Suprapubic skin (tissue), 4 donors: ENCODE data around the gene IFT27. TPM values are rescaled to one million over a fixed set of nuclear protein-coding genes. Genes with fewer than 3 reads are reported as not detected.

Experiments
- DNase-seq, 2 donors: peaks; one replicate each; pipeline ENCODE4 v3.0.0-alpha.2; 2019; ENCODE audit warnings: low spot score in 2 of 2
- H3K27ac ChIP-seq: fragments of 200-600 bp; sonication (generic); one replicate; pipeline ENCODE4 v1.5.1; 2019
- H3K27me3 ChIP-seq: fragments of 200-600 bp; sonication (generic); one replicate; pipeline ENCODE4 v1.5.1; 2019
- H3K36me3 ChIP-seq: fragments of 200-600 bp; sonication (generic); one replicate; pipeline ENCODE4 v1.5.1; 2019
- H3K4me1 ChIP-seq: fragments of 200-600 bp; sonication (generic); one replicate; pipeline ENCODE4 v1.5.1; 2019
- H3K4me3 ChIP-seq: fragments of 200-600 bp; sonication (generic); one replicate; pipeline ENCODE4 v1.5.1; 2019; ENCODE audit warnings: mild to moderate bottlenecking
- H3K9me3 ChIP-seq: fragments of 200-600 bp; sonication (generic); one replicate; pipeline ENCODE4 v1.5.1; 2019
- EP300 ChIP-seq: sonication (generic); formaldehyde crosslinking; IDR thresholded peaks from one replicate; pipeline ENCODE4 v1.6.1; 2017; ENCODE audit warnings: antibody characterized with exemption
- POLR2A ChIP-seq, 2 donors: fragments of 450-650 bp; IDR thresholded peaks; one replicate each; pipeline ENCODE4 v1.6.1; 2017; ENCODE audit warnings: antibody characterized with exemption in 2 of 2, mild to moderate bottlenecking in 2 of 2, moderate library complexity in 2 of 2
- POLR2AphosphoS5 ChIP-seq, 3 donors: sonication (generic); formaldehyde crosslinking; IDR thresholded peaks; one replicate each; pipeline ENCODE4 v1.6.1; 2017; ENCODE audit warnings: antibody characterized with exemption in 3 of 3
- WGBS: methylation state at CpG from one replicate; pipeline ENCODE4 v1.1.5; 2018; 5-methylcytosine and 5-hydroxymethylcytosine counted together
- total RNA-seq, 4 donors: library from RNA; depleted of rRNA; stranded (reverse); fragments of >200 nt; gene quantifications; one replicate each; pipeline ENCODE4 v1.1.0, GENCODE V29; 2016
- TF ChIP-seq, protein P1 (sequence below), 2 donors: fragments of 200-600 bp in 1 of 2; fragments of 450-650 bp in 1 of 2; sonication (generic) in 1 of 2; IDR thresholded peaks; one replicate each; pipeline ENCODE4 v1.5.1; 2016 to 2019; ENCODE audit warnings: antibody characterized with exemption in 2 of 2, mild to moderate bottlenecking in 1 of 2, moderate library complexity in 1 of 2

IFT27 gene
- total RNA-seq, 4 donors from 2014 or later: 8.2 to 29.0 (median 17.7) TPM

GRCh38 chr22:36769541-36770512 is 6.1 kb downstream of the IFT27 start:
- Histone ChIP-seq H3K4me1 (peaks cover 2% of the 10 kb centered on the region), H3K4me3 (no peak overlapping the region), H3K27ac (no peak overlapping the region), H3K27me3 (no peaks in the 10 kb centered on the region), H3K9me3 (no peaks in the 10 kb centered on the region), H3K36me3 (peaks cover 17% of the 10 kb centered on the region)
- 81% methylated on average over 23 of the region's 23 CpGs for WGBS
- TF ChIP-seq EP300: no peak
- TF ChIP-seq POLR2A (IDR thresholded peaks at IDR 0.05): no peak
- no peak for TF ChIP-seq POLR2AphosphoS5 (IDR thresholded peaks at IDR 0.05)
- TF ChIP-seq, protein P1, sequence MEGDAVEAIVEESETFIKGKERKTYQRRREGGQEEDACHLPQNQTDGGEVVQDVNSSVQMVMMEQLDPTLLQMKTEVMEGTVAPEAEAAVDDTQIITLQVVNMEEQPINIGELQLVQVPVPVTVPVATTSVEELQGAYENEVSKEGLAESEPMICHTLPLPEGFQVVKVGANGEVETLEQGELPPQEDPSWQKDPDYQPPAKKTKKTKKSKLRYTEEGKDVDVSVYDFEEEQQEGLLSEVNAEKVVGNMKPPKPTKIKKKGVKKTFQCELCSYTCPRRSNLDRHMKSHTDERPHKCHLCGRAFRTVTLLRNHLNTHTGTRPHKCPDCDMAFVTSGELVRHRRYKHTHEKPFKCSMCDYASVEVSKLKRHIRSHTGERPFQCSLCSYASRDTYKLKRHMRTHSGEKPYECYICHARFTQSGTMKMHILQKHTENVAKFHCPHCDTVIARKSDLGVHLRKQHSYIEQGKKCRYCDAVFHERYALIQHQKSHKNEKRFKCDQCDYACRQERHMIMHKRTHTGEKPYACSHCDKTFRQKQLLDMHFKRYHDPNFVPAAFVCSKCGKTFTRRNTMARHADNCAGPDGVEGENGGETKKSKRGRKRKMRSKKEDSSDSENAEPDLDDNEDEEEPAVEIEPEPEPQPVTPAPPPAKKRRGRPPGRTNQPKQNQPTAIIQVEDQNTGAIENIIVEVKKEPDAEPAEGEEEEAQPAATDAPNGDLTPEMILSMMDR (IDR thresholded peaks at IDR 0.05): no peak
- DNase-seq: peak; percentile 43 to 45

DNA sequence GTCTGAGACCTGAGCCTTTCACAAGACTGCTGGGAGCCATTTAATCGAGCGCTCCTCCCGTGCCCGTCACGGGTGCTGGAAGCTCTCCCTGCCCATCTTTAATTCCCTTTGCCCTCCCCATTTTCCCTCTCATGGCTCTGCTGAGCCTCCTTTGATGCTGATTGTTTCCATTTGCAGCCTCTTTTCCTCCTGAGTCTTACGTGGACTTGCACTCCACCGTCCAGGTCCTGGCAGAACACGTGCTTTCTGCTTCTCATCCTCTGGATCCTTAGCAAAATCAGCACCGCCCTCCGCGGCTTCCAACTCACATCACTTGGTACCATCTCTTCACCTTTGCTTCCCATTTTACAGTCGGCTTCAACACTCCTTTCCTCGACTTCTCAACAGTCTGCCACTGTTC is 7.3 kb downstream of the IFT27 start:
- DNase-seq: peak in 1 of 2 donors; percentile 36
- Histone ChIP-seq H3K9me3 (no peaks in the 10 kb centered on the region), H3K36me3 (peaks cover 17% of the 10 kb centered on the region), H3K27ac (no peak overlapping the region), H3K4me3 (no peak overlapping the region), H3K27me3 (no peaks in the 10 kb centered on the region), H3K4me1 (peaks cover 5% of the 10 kb centered on the region)
- 92% methylated on average over 13 of the region's 13 CpGs for WGBS
- TF ChIP-seq, protein P1 (IDR thresholded peaks at IDR 0.05): no peak
- TF ChIP-seq EP300: no peak
- TF ChIP-seq POLR2AphosphoS5 (IDR thresholded peaks at IDR 0.05): no peak
- no peak for TF ChIP-seq POLR2A (IDR thresholded peaks at IDR 0.05)

DNA sequence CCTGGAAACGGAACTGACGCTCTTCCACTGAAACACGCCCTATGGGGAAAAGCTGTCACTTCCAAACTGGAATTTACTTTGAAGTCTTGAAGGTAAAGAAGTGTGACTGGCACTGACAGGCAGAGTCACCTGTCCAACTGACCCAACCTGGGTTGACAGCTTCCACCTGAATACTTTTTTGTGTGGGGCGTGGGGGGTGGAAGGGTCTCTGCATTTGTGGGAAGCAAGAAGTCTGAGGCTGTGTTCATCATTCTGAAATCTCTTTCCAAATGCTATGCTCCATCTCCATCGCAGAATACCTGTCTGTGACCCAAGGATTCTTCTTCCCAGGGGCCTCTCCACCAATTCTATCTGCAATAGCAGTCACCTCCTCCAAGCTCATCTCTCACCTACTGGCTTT is 7.8 kb downstream of the IFT27 start:
- H3K27me3 ChIP-seq: no peaks in the 10 kb centered on the region
- peaks cover 17% of the 10 kb centered on the region for H3K36me3 ChIP-seq
- H3K4me1 ChIP-seq: peaks cover 10% of the 10 kb centered on the region
- DNase-seq: peak in 1 of 2 donors; percentile 9
- TF ChIP-seq POLR2AphosphoS5 (IDR thresholded peaks at IDR 0.05) (no peak), POLR2A (IDR thresholded peaks at IDR 0.05) (no peak), EP300 (no peak)
- TF ChIP-seq, protein P1 (IDR thresholded peaks at IDR 0.05): no peak
- no peaks in the 10 kb centered on the region for H3K9me3 ChIP-seq
- 90% methylated on average over 5 of the region's 5 CpGs for WGBS
- H3K4me3 ChIP-seq: no peak overlapping the region
- no peak overlapping the region for H3K27ac ChIP-seq

- 96% methylated on average over 10 of the region's 10 CpGs for WGBS
- Histone ChIP-seq H3K4me1 (peaks cover 11% of the 10 kb centered on the region), H3K4me3 (no peak overlapping the region), H3K36me3 (peaks cover 17% of the 10 kb centered on the region), H3K27me3 (no peaks in the 10 kb centered on the region), H3K9me3 (no peaks in the 10 kb centered on the region), H3K27ac (no peak overlapping the region)
- peak; percentile 27 to 38 for DNase-seq
- no peak for TF ChIP-seq POLR2A (IDR thresholded peaks at IDR 0.05)
- TF ChIP-seq EP300: no peak
- TF ChIP-seq POLR2AphosphoS5 (IDR thresholded peaks at IDR 0.05): no peak
- TF ChIP-seq, protein P1 (IDR thresholded peaks at IDR 0.05): no peak
Observed at GRCh38 chr22:36767035-36767775, 8.7 kb downstream of the IFT27 start.
